Measurements from ENCODE around the gene ZNRF1. TPM values are rescaled to one million over a fixed set of nuclear protein-coding genes. Genes with fewer than 3 reads are reported as not detected.
"Not testable (repeated sequence)": the region's sequence is repeated elsewhere in the genome, so short reads cannot be mapped to it uniquely, and the experiment has no call there.

ZNRF1 gene
- total RNA-seq, 1 experiment from 2014 or later, result 5.9 TPM

- no peak overlapping the region for H3K9ac ChIP-seq (ENCODE audit: low read length)
- H2AFZ ChIP-seq (ENCODE audit: low read length), result no peak overlapping the region
- no peak overlapping the region for H3K4me2 ChIP-seq (ENCODE audit: low read depth, low read length, poor library complexity, severe bottlenecking)
- no peaks in the 10 kb centered on the region for H3K9me2 ChIP-seq (replicated peaks; ENCODE audit: insufficient read depth, low read length)
- no peak overlapping the region for H3K27ac ChIP-seq (ENCODE audit: low read length)
- no peaks in the 10 kb centered on the region for H3K4me1 ChIP-seq (ENCODE audit: low read length)
- H3K9me3 ChIP-seq (ENCODE audit: low read length), result peaks cover 10% of the 10 kb centered on the region
- H3K4me3 ChIP-seq (ENCODE audit: low read length), result no peak overlapping the region
- no peaks in the 10 kb centered on the region for H3K79me2 ChIP-seq (ENCODE audit: low read length)
- no peaks in the 10 kb centered on the region for H3K36me3 ChIP-seq (ENCODE audit: insufficient read depth, low read length)
- no peaks in the 10 kb centered on the region for H3K27me3 ChIP-seq (ENCODE audit: low read length)
- DNase-seq, result no peak
- no peaks in the 10 kb centered on the region for H4K20me1 ChIP-seq (ENCODE audit: insufficient read depth, low read depth, low read length)
Measured at GRCh38 chr16:75122609-75123008, 123.8 kb downstream of the ZNRF1 start.

- Histone ChIP-seq H3K27me3 (ENCODE audit: low read length) (no peaks in the 10 kb centered on the region; the same call in 1 of the 2 replicates), H3K9me3 (ENCODE audit: low read length) (no peaks in the 10 kb centered on the region), H3K9me2 (replicated peaks; ENCODE audit: insufficient read depth, low read length) (no peaks in the 10 kb centered on the region), H3K4me2 (ENCODE audit: low read depth, low read length, poor library complexity, severe bottlenecking) (no peak overlapping the region), H3K36me3 (ENCODE audit: insufficient read depth, low read length) (no peaks in the 10 kb centered on the region), H3K4me1 (ENCODE audit: low read length) (no peaks in the 10 kb centered on the region), H3K4me3 (ENCODE audit: low read length) (no peak overlapping the region), H2AFZ (ENCODE audit: low read length) (no peak overlapping the region), H3K9ac (ENCODE audit: low read length) (no peak overlapping the region), H3K79me2 (ENCODE audit: low read length) (no peaks in the 10 kb centered on the region), H3K27ac (ENCODE audit: low read length) (no peak overlapping the region), H4K20me1 (ENCODE audit: insufficient read depth, low read depth, low read length) (no peaks in the 10 kb centered on the region)
- DNase-seq, result no peak
Measured at GRCh38 chr16:75127713-75128415, 129.0 kb downstream of the ZNRF1 start.

- H2AFZ ChIP-seq (ENCODE audit: low read length); H3K9me2 ChIP-seq (replicated peaks; ENCODE audit: insufficient read depth, low read length); H3K9me3 ChIP-seq (ENCODE audit: low read length); H3K27me3 ChIP-seq (ENCODE audit: low read length); DNase-seq; H3K4me3 ChIP-seq (ENCODE audit: low read length); H3K4me1 ChIP-seq (ENCODE audit: low read length); H3K36me3 ChIP-seq (ENCODE audit: insufficient read depth, low read length); H4K20me1 ChIP-seq (ENCODE audit: insufficient read depth, low read depth, low read length); H3K79me2 ChIP-seq (ENCODE audit: low read length); H3K27ac ChIP-seq (ENCODE audit: low read length); H3K9ac ChIP-seq (ENCODE audit: low read length); H3K4me2 ChIP-seq (ENCODE audit: low read depth, low read length, poor library complexity, severe bottlenecking): not testable (repeated sequence)
Measured at GRCh38 chr16:75129421-75130149, 130.8 kb downstream of the ZNRF1 start.

- Histone ChIP-seq H3K9me3 (ENCODE audit: low read length) (no peaks in the 10 kb centered on the region), H3K27me3 (ENCODE audit: low read length) (no peaks in the 10 kb centered on the region; the same call in 1 of the 2 replicates), H3K27ac (ENCODE audit: low read length) (no peak overlapping the region), H3K4me1 (ENCODE audit: low read length) (no peaks in the 10 kb centered on the region), H3K9ac (ENCODE audit: low read length) (no peak overlapping the region), H4K20me1 (ENCODE audit: insufficient read depth, low read depth, low read length) (no peaks in the 10 kb centered on the region), H3K79me2 (ENCODE audit: low read length) (no peaks in the 10 kb centered on the region), H2AFZ (ENCODE audit: low read length) (no peak overlapping the region), H3K9me2 (replicated peaks; ENCODE audit: insufficient read depth, low read length) (no peaks in the 10 kb centered on the region), H3K4me3 (ENCODE audit: low read length) (no peak overlapping the region), H3K4me2 (ENCODE audit: low read depth, low read length, poor library complexity, severe bottlenecking) (no peak overlapping the region), H3K36me3 (ENCODE audit: insufficient read depth, low read length) (no peaks in the 10 kb centered on the region)
- no peak for DNase-seq
Measured at GRCh38 chr16:75130150-75130771, 131.4 kb downstream of the ZNRF1 start.

GRCh38 chr16:75131081-75131480 is 132.3 kb downstream of the ZNRF1 start:
- Histone ChIP-seq H3K36me3 (ENCODE audit: insufficient read depth, low read length) (no peaks in the 10 kb centered on the region), H3K27me3 (ENCODE audit: low read length) (no peaks in the 10 kb centered on the region; the same call in 1 of the 2 replicates), H3K4me3 (ENCODE audit: low read length) (no peak overlapping the region), H2AFZ (ENCODE audit: low read length) (no peak overlapping the region), H3K79me2 (ENCODE audit: low read length) (no peaks in the 10 kb centered on the region), H4K20me1 (ENCODE audit: insufficient read depth, low read depth, low read length) (no peaks in the 10 kb centered on the region), H3K9ac (ENCODE audit: low read length) (no peak overlapping the region), H3K9me3 (ENCODE audit: low read length) (no peaks in the 10 kb centered on the region), H3K4me1 (ENCODE audit: low read length) (no peaks in the 10 kb centered on the region), H3K4me2 (ENCODE audit: low read depth, low read length, poor library complexity, severe bottlenecking) (no peak overlapping the region), H3K9me2 (replicated peaks; ENCODE audit: insufficient read depth, low read length) (no peaks in the 10 kb centered on the region), H3K27ac (ENCODE audit: low read length) (no peak overlapping the region)
- no peak for DNase-seq

- Histone ChIP-seq H4K20me1 (ENCODE audit: insufficient read depth, low read depth, low read length) (no peaks in the 10 kb centered on the region), H3K27me3 (ENCODE audit: low read length) (no peaks in the 10 kb centered on the region), H3K4me2 (ENCODE audit: low read depth, low read length, poor library complexity, severe bottlenecking) (no peak overlapping the region), H3K79me2 (ENCODE audit: low read length) (no peaks in the 10 kb centered on the region), H3K9me3 (ENCODE audit: low read length) (no peaks in the 10 kb centered on the region), H2AFZ (ENCODE audit: low read length) (no peak overlapping the region), H3K36me3 (ENCODE audit: insufficient read depth, low read length) (no peaks in the 10 kb centered on the region), H3K4me1 (ENCODE audit: low read length) (no peaks in the 10 kb centered on the region), H3K27ac (ENCODE audit: low read length) (no peak overlapping the region), H3K9me2 (replicated peaks; ENCODE audit: insufficient read depth, low read length) (no peaks in the 10 kb centered on the region), H3K4me3 (ENCODE audit: low read length) (no peak overlapping the region), H3K9ac (ENCODE audit: low read length) (no peak overlapping the region)
- no peak for DNase-seq
Measured at GRCh38 chr16:75138233-75138632, 139.4 kb downstream of the ZNRF1 start.

GRCh38 chr16:75138636-75139035 is 139.8 kb downstream of the ZNRF1 start:
- H2AFZ ChIP-seq (ENCODE audit: low read length), result no peak overlapping the region
- H4K20me1 ChIP-seq (ENCODE audit: insufficient read depth, low read depth, low read length), result no peaks in the 10 kb centered on the region
- no peaks in the 10 kb centered on the region for H3K79me2 ChIP-seq (ENCODE audit: low read length)
- no peak overlapping the region for H3K4me2 ChIP-seq (ENCODE audit: low read depth, low read length, poor library complexity, severe bottlenecking)
- H3K9me3 ChIP-seq (ENCODE audit: low read length), result no peaks in the 10 kb centered on the region
- H3K4me1 ChIP-seq (ENCODE audit: low read length), result no peaks in the 10 kb centered on the region
- no peak overlapping the region for H3K27ac ChIP-seq (ENCODE audit: low read length)
- H3K9ac ChIP-seq (ENCODE audit: low read length), result no peak overlapping the region
- H3K27me3 ChIP-seq (ENCODE audit: low read length), result no peaks in the 10 kb centered on the region
- no peaks in the 10 kb centered on the region for H3K36me3 ChIP-seq (ENCODE audit: insufficient read depth, low read length)
- no peak for DNase-seq
- no peaks in the 10 kb centered on the region for H3K9me2 ChIP-seq (replicated peaks; ENCODE audit: insufficient read depth, low read length)
- H3K4me3 ChIP-seq (ENCODE audit: low read length), result no peak overlapping the region

GRCh38 chr16:75139498-75139897 is 140.7 kb downstream of the ZNRF1 start:
- H3K4me2 ChIP-seq (ENCODE audit: low read depth, low read length, poor library complexity, severe bottlenecking), result no peak overlapping the region
- H3K27ac ChIP-seq (ENCODE audit: low read length), result no peak overlapping the region
- H3K36me3 ChIP-seq (ENCODE audit: insufficient read depth, low read length), result no peaks in the 10 kb centered on the region
- H4K20me1 ChIP-seq (ENCODE audit: insufficient read depth, low read depth, low read length), result no peaks in the 10 kb centered on the region
- H3K9ac ChIP-seq (ENCODE audit: low read length), result no peak overlapping the region
- DNase-seq, result no peak
- H3K9me2 ChIP-seq (replicated peaks; ENCODE audit: insufficient read depth, low read length), result no peaks in the 10 kb centered on the region
- no peaks in the 10 kb centered on the region for H3K27me3 ChIP-seq (ENCODE audit: low read length)
- H2AFZ ChIP-seq (ENCODE audit: low read length), result no peak overlapping the region
- H3K4me3 ChIP-seq (ENCODE audit: low read length), result no peak overlapping the region
- H3K4me1 ChIP-seq (ENCODE audit: low read length), result no peaks in the 10 kb centered on the region
- no peaks in the 10 kb centered on the region for H3K79me2 ChIP-seq (ENCODE audit: low read length)
- no peaks in the 10 kb centered on the region for H3K9me3 ChIP-seq (ENCODE audit: low read length)

All from Karpas-422 (cell line).